Peyer's patch (tissue), 4 donors: ENCODE results near the gene SCRG1. TPM values are rescaled to one million over a fixed set of nuclear protein-coding genes. Genes with fewer than 3 reads are reported as not detected.

Experiments used
- DNase-seq, 3 donors: peaks; one replicate each; pipeline ENCODE4 v3.0.0-alpha.2; 2017 to 2019
- H3K27ac ChIP-seq, 4 donors: fragments of 200-600 bp; sonication (generic); one replicate each; pipeline ENCODE4 v1.5.1; 2016 to 2019
- H3K27me3 ChIP-seq, 2 donors: fragments of 200-600 bp; sonication (generic); one replicate each; pipeline ENCODE4 v1.5.1; 2019
- H3K36me3 ChIP-seq, 3 donors: fragments of 200-600 bp; sonication (generic); one replicate each; pipeline ENCODE4 v1.5.1; 2016 to 2019
- H3K4me1 ChIP-seq, 4 donors: fragments of 200-600 bp; sonication (generic); one replicate each; pipeline ENCODE4 v1.5.1; 2016 to 2019
- H3K4me3 ChIP-seq, 4 donors: fragments of 200-600 bp; sonication (generic); 1 replicate in 3 of 4; 2 replicates in 1 of 4; pipeline ENCODE4 v1.5.1; 2016 to 2019; ENCODE audit warnings: mild to moderate bottlenecking in 1 of 4
- H3K9me3 ChIP-seq, 4 donors: fragments of 200-600 bp; sonication (generic); one replicate each; pipeline ENCODE4 v1.5.1; 2016 to 2019; ENCODE audit warnings: mild to moderate bottlenecking in 1 of 4
- POLR2A ChIP-seq, 2 donors: fragments of 450-650 bp; IDR thresholded peaks; one replicate each; pipeline ENCODE4 v1.5.1; 2017; ENCODE audit warnings: antibody characterized with exemption in 2 of 2, mild to moderate bottlenecking in 2 of 2, moderate library complexity in 2 of 2
- total RNA-seq, 4 donors: library from RNA; depleted of rRNA; stranded (reverse); fragments of >200 nt; gene quantifications; one replicate each; pipeline ENCODE4 v1.1.0, GENCODE V29; 2016
- TF ChIP-seq, protein P1 (sequence below), 6 experiments: fragments of 450-650 bp in 4 of 6; fragments of 200-600 bp in 2 of 6; sonication (generic) in 1 of 6; IDR thresholded peaks; one replicate each; pipeline ENCODE4 v1.5.1; 2017 to 2019; ENCODE audit warnings: antibody characterized with exemption in 6 of 6, mild to moderate bottlenecking in 3 of 6, moderate library complexity in 1 of 6

The SCRG1 gene
- total RNA-seq, 4 donors from 2014 or later, result not detected

- H3K4me1 ChIP-seq, result peaks cover 0 to 4% (median 0%) of the 10 kb centered on the region in 4 donors
- H3K36me3 ChIP-seq, result no peaks in the 10 kb centered on the region
- no peaks in the 10 kb centered on the region for H3K9me3 ChIP-seq
- no peak for DNase-seq
- TF ChIP-seq, protein P1, sequence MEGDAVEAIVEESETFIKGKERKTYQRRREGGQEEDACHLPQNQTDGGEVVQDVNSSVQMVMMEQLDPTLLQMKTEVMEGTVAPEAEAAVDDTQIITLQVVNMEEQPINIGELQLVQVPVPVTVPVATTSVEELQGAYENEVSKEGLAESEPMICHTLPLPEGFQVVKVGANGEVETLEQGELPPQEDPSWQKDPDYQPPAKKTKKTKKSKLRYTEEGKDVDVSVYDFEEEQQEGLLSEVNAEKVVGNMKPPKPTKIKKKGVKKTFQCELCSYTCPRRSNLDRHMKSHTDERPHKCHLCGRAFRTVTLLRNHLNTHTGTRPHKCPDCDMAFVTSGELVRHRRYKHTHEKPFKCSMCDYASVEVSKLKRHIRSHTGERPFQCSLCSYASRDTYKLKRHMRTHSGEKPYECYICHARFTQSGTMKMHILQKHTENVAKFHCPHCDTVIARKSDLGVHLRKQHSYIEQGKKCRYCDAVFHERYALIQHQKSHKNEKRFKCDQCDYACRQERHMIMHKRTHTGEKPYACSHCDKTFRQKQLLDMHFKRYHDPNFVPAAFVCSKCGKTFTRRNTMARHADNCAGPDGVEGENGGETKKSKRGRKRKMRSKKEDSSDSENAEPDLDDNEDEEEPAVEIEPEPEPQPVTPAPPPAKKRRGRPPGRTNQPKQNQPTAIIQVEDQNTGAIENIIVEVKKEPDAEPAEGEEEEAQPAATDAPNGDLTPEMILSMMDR (IDR thresholded peaks at IDR 0.05), result no peak
- no peak for TF ChIP-seq POLR2A (IDR thresholded peaks at IDR 0.05)
- peak overlapping the region in 3 of 4 donors; percentile 14 to 53 (median 39) for H3K27ac ChIP-seq
- H3K27me3 ChIP-seq, result no peaks in the 10 kb centered on the region
- no peak overlapping the region for H3K4me3 ChIP-seq
These were observed 26.2 kb upstream of the SCRG1 start for GRCh38 chr4:173424899-173425805.

DNA sequence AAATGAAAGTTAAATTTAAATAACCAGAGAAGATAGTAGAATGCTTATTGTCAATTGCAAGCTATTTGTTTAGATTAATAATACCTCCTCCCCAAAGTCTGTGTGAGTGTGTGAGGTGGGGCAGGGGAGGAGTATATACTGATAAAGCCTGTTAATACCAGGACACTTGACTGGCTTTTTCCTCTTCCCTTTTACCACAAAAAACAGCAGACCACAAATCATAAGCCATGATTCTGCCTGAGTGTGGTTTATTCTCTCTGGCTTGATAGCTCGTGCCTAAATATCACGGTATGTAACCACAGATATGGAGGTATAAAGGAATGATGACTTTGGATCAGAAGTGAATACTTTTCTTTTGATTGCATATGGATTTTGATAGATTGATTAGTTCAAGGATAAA, 21.9 kb upstream of the SCRG1 start:
- Histone ChIP-seq H3K27me3 (no peaks in the 10 kb centered on the region), H3K4me1 (peaks cover 0 to 4% (median 0%) of the 10 kb centered on the region in 4 donors), H3K4me3 (no peak overlapping the region), H3K27ac (no peak overlapping the region), H3K36me3 (no peaks in the 10 kb centered on the region), H3K9me3 (no peaks in the 10 kb centered on the region)
- no peak for DNase-seq
- TF ChIP-seq, protein P1 (IDR thresholded peaks at IDR 0.05), result no peak
- TF ChIP-seq POLR2A (IDR thresholded peaks at IDR 0.05), result no peak

- Histone ChIP-seq H3K36me3 (no peaks in the 10 kb centered on the region), H3K4me1 (peaks cover 0 to 4% (median 0%) of the 10 kb centered on the region in 4 donors), H3K9me3 (no peaks in the 10 kb centered on the region), H3K27me3 (no peaks in the 10 kb centered on the region), H3K4me3 (no peak overlapping the region), H3K27ac (no peak overlapping the region)
- TF ChIP-seq, protein P1 (IDR thresholded peaks at IDR 0.05), result peak in 5 of 6 experiments; percentile 47 to 64 (median 55)
- no peak for TF ChIP-seq POLR2A (IDR thresholded peaks at IDR 0.05)
- no peak for DNase-seq
These were observed 21.4 kb upstream of the SCRG1 start for GRCh38 chr4:173420324-173420752.

- Histone ChIP-seq H3K4me1 (peaks cover 0 to 4% (median 0%) of the 10 kb centered on the region in 4 donors), H3K27ac (no peak overlapping the region), H3K4me3 (no peak overlapping the region), H3K36me3 (no peaks in the 10 kb centered on the region), H3K27me3 (no peaks in the 10 kb centered on the region), H3K9me3 (no peaks in the 10 kb centered on the region)
- no peak for TF ChIP-seq POLR2A (IDR thresholded peaks at IDR 0.05)
- TF ChIP-seq, protein P1 (IDR thresholded peaks at IDR 0.05), result no peak
- DNase-seq, result no peak
These were observed 19.7 kb upstream of the SCRG1 start for GRCh38 chr4:173418639-173419038.

DNA sequence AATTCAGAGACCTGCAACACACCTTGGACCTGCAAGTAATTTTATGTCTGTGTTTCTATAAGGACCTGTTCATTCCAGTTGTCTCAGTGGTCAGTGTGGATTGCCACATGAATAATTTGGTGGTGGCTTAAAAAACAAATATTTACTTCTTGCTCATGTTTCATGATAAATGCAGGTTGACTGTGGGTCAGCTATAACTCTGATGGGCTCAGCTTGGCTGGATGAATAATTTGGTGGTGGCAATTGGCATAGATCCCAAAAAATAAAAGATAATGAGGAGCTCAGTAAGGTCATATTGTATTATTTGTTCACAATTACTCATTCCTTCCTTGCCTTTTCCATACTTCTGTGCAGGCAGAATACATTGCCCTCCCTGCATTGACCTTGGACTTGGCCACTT, 18.9 kb upstream of the SCRG1 start:
- no peaks in the 10 kb centered on the region for H3K9me3 ChIP-seq
- no peak overlapping the region for H3K27ac ChIP-seq
- H3K4me1 ChIP-seq, result peaks cover 0 to 4% (median 0%) of the 10 kb centered on the region in 4 donors
- no peaks in the 10 kb centered on the region for H3K36me3 ChIP-seq
- TF ChIP-seq POLR2A (IDR thresholded peaks at IDR 0.05), result no peak
- TF ChIP-seq, protein P1 (IDR thresholded peaks at IDR 0.05), result no peak
- no peaks in the 10 kb centered on the region for H3K27me3 ChIP-seq
- H3K4me3 ChIP-seq, result no peak overlapping the region
- no peak for DNase-seq
